Neural cell (in vitro differentiated cells): Measurements from ENCODE around the gene UMODL1. TPM values are rescaled to one million over a fixed set of nuclear protein-coding genes. Genes with fewer than 3 reads are reported as not detected.

Experiments
- H2AFZ ChIP-seq: fragments of 200-600, 300-800 bp; sonication (generic), shearing (Covaris generic); 2 replicates; pipeline ENCODE4 v1.6.0; 2014; ENCODE audit warnings: low read depth, mild to moderate bottlenecking, antibody characterized with exemption, low read length, moderate library complexity
- H3F3A ChIP-seq: fragments of 200-600 bp; shearing (Covaris generic); 2 replicates; pipeline ENCODE4 v1.6.1; 2016; ENCODE audit warnings: mild to moderate bottlenecking, moderate library complexity, mixed read lengths, antibody characterized with exemption, low read length; ENCODE audit not compliant: insufficient read depth, poor library complexity, severe bottlenecking
- H3K27ac ChIP-seq: fragments of 200-600, 300-800 bp; sonication (generic), shearing (Covaris generic); 2 replicates; pipeline ENCODE4 v1.5.1; 2014; ENCODE audit warnings: mild to moderate bottlenecking, low read length, moderate library complexity
- H3K27me3 ChIP-seq: fragments of 300-800, 200-600 bp; sonication (generic), shearing (Covaris generic); 2 replicates; pipeline ENCODE4 v1.6.0; 2014; ENCODE audit warnings: mild to moderate bottlenecking, low read depth, low read length, moderate library complexity; ENCODE audit not compliant: insufficient read depth
- H3K36me3 ChIP-seq: fragments of 300-800, 200-600 bp; sonication (generic), shearing (Covaris generic); 2 replicates; pipeline ENCODE4 v1.5.1; 2014; ENCODE audit warnings: mild to moderate bottlenecking, antibody characterized with exemption, low read length, moderate library complexity; ENCODE audit not compliant: insufficient read depth
- H3K4me2 ChIP-seq: fragments of 300-800, 200-600 bp; sonication (generic), shearing (Covaris generic); 2 replicates; pipeline ENCODE4 v1.6.0; 2014; ENCODE audit warnings: mild to moderate bottlenecking, low read length
- H3K4me3 ChIP-seq: fragments of 300-800, 200-600 bp; sonication (generic), shearing (Covaris generic); 2 replicates; pipeline ENCODE4 v1.5.1; 2014; ENCODE audit warnings: mild to moderate bottlenecking, low read length, moderate library complexity
- H3K79me2 ChIP-seq: fragments of 200-600 bp; shearing (Covaris generic); replicated peaks from 2 replicates; pipeline ENCODE4 v1.6.0; 2014; ENCODE audit warnings: mild to moderate bottlenecking, low read length, moderate library complexity; ENCODE audit not compliant: insufficient read depth
- H3K9ac ChIP-seq: fragments of 300-800, 200-600 bp; sonication (generic), shearing (Covaris generic); 2 replicates; pipeline ENCODE4 v1.6.1; 2016; ENCODE audit warnings: mild to moderate bottlenecking, low read length, mixed read lengths
- H3K9me2 ChIP-seq: fragments of 200-600 bp; shearing (Covaris generic); 2 replicates; pipeline ENCODE4 v1.6.1; 2016; ENCODE audit warnings: mild to moderate bottlenecking, low read length, mixed read lengths; ENCODE audit not compliant: insufficient read depth
- H3K9me3 ChIP-seq: fragments of 200-600, 300-800 bp; sonication (generic), shearing (Covaris generic); 2 replicates; pipeline ENCODE4 v1.6.1; 2016; ENCODE audit warnings: mild to moderate bottlenecking, mixed run types, low read length, moderate library complexity, mixed read lengths
- H4K20me1 ChIP-seq: fragments of 200-600 bp; shearing (Covaris generic); 2 replicates; pipeline ENCODE4 v1.6.1; 2016; ENCODE audit warnings: mild to moderate bottlenecking, mixed run types; ENCODE audit not compliant: insufficient read depth
- CTCF ChIP-seq: fragments of 450-650 bp; IDR thresholded peaks from 2 replicates; pipeline ENCODE4 v1.5.1; 2014; ENCODE audit warnings: antibody characterized with exemption, mild to moderate bottlenecking, moderate library complexity; ENCODE audit not compliant: poor library complexity, severe bottlenecking
- EP300 ChIP-seq: fragments of 450-650 bp; conservative IDR thresholded peaks from 2 replicates; pipeline ENCODE4 v1.6.1; 2014; ENCODE audit warnings: antibody characterized with exemption, mild to moderate bottlenecking, moderate library complexity; ENCODE audit not compliant: poor library complexity, severe bottlenecking
- EZH2 ChIP-seq: fragments of 200-600, 300-800 bp; shearing (Covaris generic), sonication (generic); IDR thresholded peaks from 2 replicates; pipeline ENCODE4 v1.6.1; 2014; ENCODE audit warnings: antibody characterized with exemption, low read length, borderline replicate concordance, mild to moderate bottlenecking; ENCODE audit not compliant: insufficient read depth, poor library complexity, severe bottlenecking
- MXI1 ChIP-seq: fragments of 450-650 bp; conservative IDR thresholded peaks from 2 replicates; pipeline ENCODE4 v1.6.1; 2014; ENCODE audit warnings: antibody characterized with exemption, mild to moderate bottlenecking; ENCODE audit not compliant: poor library complexity, severe bottlenecking
- POLR2AphosphoS5 ChIP-seq: IDR thresholded peaks from 2 replicates; pipeline ENCODE4 v1.6.1; 2012
- RAD21 ChIP-seq: fragments of 450-650 bp; conservative IDR thresholded peaks from 2 replicates; pipeline ENCODE4 v1.6.1; 2014; ENCODE audit warnings: antibody characterized with exemption, mild to moderate bottlenecking, moderate library complexity
- REST ChIP-seq: IDR thresholded peaks from 2 replicates; pipeline ENCODE4 v1.6.1; 2012; ENCODE audit warnings: borderline replicate concordance
- SMC3 ChIP-seq: fragments of 450-650 bp; conservative IDR thresholded peaks from 2 replicates; pipeline ENCODE4 v1.6.1; 2014; ENCODE audit warnings: antibody characterized with exemption, mild to moderate bottlenecking, moderate library complexity; ENCODE audit not compliant: poor library complexity
- TAF1 ChIP-seq: IDR thresholded peaks from 2 replicates; pipeline ENCODE4 v1.6.1; 2012; ENCODE audit warnings: low read depth
- polyA plus RNA-seq: library from polyadenylated mRNA; depleted of rRNA; stranded (reverse); fragments of >200 nt; gene quantifications from 2 replicates; pipeline ENCODE4 v1.2.3, GENCODE V29; 2014

Gene UMODL1
- polyA plus RNA-seq, 1 donor from 2014 or later: 0.11 TPM

- no peak overlapping the region for H3K4me2 ChIP-seq
- no peak overlapping the region for H3K9ac ChIP-seq
- H3K27ac ChIP-seq: no peak overlapping the region
- no peaks in the 10 kb centered on the region for H3K9me3 ChIP-seq
- H3K9me2 ChIP-seq: no peaks in the 10 kb centered on the region
- no peak overlapping the region for H3K4me3 ChIP-seq
- H3K27me3 ChIP-seq: no peaks in the 10 kb centered on the region
- no peaks in the 10 kb centered on the region for H4K20me1 ChIP-seq
- H3K36me3 ChIP-seq: no peaks in the 10 kb centered on the region
- TF ChIP-seq POLR2AphosphoS5 (no peak), CTCF (no peak), MXI1 (no peak), TAF1 (no peak), EP300 (no peak), EZH2 (no peak), RAD21 (no peak), REST (no peak), SMC3 (no peak)
- no peak overlapping the region for H2AFZ ChIP-seq
- H3F3A ChIP-seq: no peaks in the 10 kb centered on the region
- no peaks in the 10 kb centered on the region for H3K79me2 ChIP-seq
These were observed 73.1 kb downstream of the UMODL1 start for GRCh38 chr21:42144221-42144620.

GRCh38 chr21:42144679-42145568, 73.8 kb downstream of the UMODL1 start:
- H3K4me2 ChIP-seq: no peak overlapping the region
- H3K9me3 ChIP-seq: no peaks in the 10 kb centered on the region
- H2AFZ ChIP-seq: no peak overlapping the region
- H3K27me3 ChIP-seq: no peaks in the 10 kb centered on the region
- H4K20me1 ChIP-seq: no peaks in the 10 kb centered on the region
- H3K27ac ChIP-seq: no peak overlapping the region
- no peaks in the 10 kb centered on the region for H3F3A ChIP-seq
- H3K36me3 ChIP-seq: no peaks in the 10 kb centered on the region
- no peak overlapping the region for H3K9ac ChIP-seq
- H3K79me2 ChIP-seq: no peaks in the 10 kb centered on the region
- H3K9me2 ChIP-seq: no peaks in the 10 kb centered on the region
- TF ChIP-seq POLR2AphosphoS5 (no peak), EZH2 (no peak), RAD21 (no peak), EP300 (no peak), REST (no peak), CTCF (no peak), TAF1 (no peak)
- no peak overlapping the region for H3K4me3 ChIP-seq
